HepG2 (cell line): ENCODE data around the gene PPP2R2D. TPM values are rescaled to one million over a fixed set of nuclear protein-coding genes. Genes with fewer than 3 reads are reported as not detected.

Experiments
- ATAC-seq: fragments of 200-7000 bp; cut with Tn5 transposase; 3 replicates; pipeline ENCODE4 v1.9.1; 2020; ENCODE audit warnings: mild to moderate bottlenecking, moderate library complexity
- BruUV-seq: library from RNA; stranded (reverse); fragments of 400-500 nt; replicated peaks from 2 replicates; lab custom pipeline; 2021; lab: Mats Ljungman, UMichigan
- CTCF ChIA-PET: fragments of 300-600 bp; formaldehyde crosslinking; extraction: SDS; loops from one replicate; lab custom pipeline; 2021; ENCODE audit warnings: low total read pairs, inconsistent platforms, low intra/inter-chr PET ratio; lab: Yijun Ruan, JAX
- POLR2A ChIA-PET: fragments of 350-600 bp; sonication (Branson Sonifier 250); formaldehyde crosslinking; loops from one replicate; lab custom pipeline; 2020; ENCODE audit warnings: antibody characterized with exemption, inconsistent platforms; lab: Yijun Ruan, JAX
- DNase-seq: peaks from one replicate; pipeline ENCODE4 v3.0.0-alpha.2; 2015; ENCODE audit warnings: low spot score
- FAIRE-seq: peaks from 3 replicates; lab custom pipeline; 2011; peaks lifted over from hg19 to GRCh38; lab: Jason Lieb, UNC
- H2AFZ ChIP-seq: one replicate; pipeline ENCODE4 v1.6.1; 2011; ENCODE audit warnings: low read length, inconsistent platforms
- H3K27ac ChIP-seq: fragments of 300-600 bp; 3 replicates; pipeline ENCODE4 v1.8.0; 2011; ENCODE audit warnings: mixed run types, mild to moderate bottlenecking, mixed read lengths, low read length, inconsistent platforms; ENCODE audit not compliant: insufficient read depth; ENCODE audit errors: extremely low read length
- H3K27me3 ChIP-seq, 2 experiments: fragments of 200-600 bp in 1 of 2; 2 replicates in 1 of 2; 3 replicates in 1 of 2; pipeline versions ENCODE4 v1.6.0 to v1.8.0; 2011; ENCODE audit warnings: low read length in 2 of 2, mild to moderate bottlenecking in 2 of 2, moderate library complexity in 2 of 2, inconsistent platforms in 1 of 2; ENCODE audit not compliant: insufficient read depth in 2 of 2, control insufficient read depth in 1 of 2
- H3K36me3 ChIP-seq, 2 experiments: fragments of 200-600 bp in 1 of 2; replicated peaks in 1 of 2; 2 replicates in 1 of 2; 3 replicates in 1 of 2; pipeline versions ENCODE4 v1.5.1 to v1.8.0; 2011; ENCODE audit warnings: low read length in 2 of 2, inconsistent platforms in 1 of 2; ENCODE audit not compliant: insufficient read depth in 2 of 2, control insufficient read depth in 1 of 2
- H3K4me1 ChIP-seq: 2 replicates; pipeline ENCODE4 v1.5.1; 2012; ENCODE audit warnings: low read length, inconsistent platforms; ENCODE audit not compliant: insufficient read depth
- H3K4me2 ChIP-seq: 2 replicates; pipeline ENCODE4 v1.6.0; 2011; ENCODE audit warnings: low read depth, low read length, inconsistent platforms
- H3K4me3 ChIP-seq, 3 experiments: fragments of 200-600 bp in 1 of 3; sonication (generic), shearing (Covaris generic) in 1 of 3; replicated peaks in 1 of 3; 2 replicates each; pipeline ENCODE4 v1.5.1; 2011 to 2016; ENCODE audit warnings: low read length in 3 of 3, inconsistent platforms in 2 of 3, low read depth in 2 of 3, mild to moderate bottlenecking in 2 of 3, control low read depth in 1 of 3, mixed read lengths in 1 of 3; ENCODE audit not compliant: insufficient read depth in 1 of 3
- H3K79me2 ChIP-seq: one replicate; pipeline ENCODE4 v1.6.1; 2011; ENCODE audit warnings: low read length, inconsistent platforms; ENCODE audit not compliant: insufficient read depth
- H3K9ac ChIP-seq: 2 replicates; pipeline ENCODE4 v1.6.0; 2011; ENCODE audit warnings: mild to moderate bottlenecking, low read depth, low read length, inconsistent platforms; ENCODE audit not compliant: insufficient read depth
- H3K9me3 ChIP-seq: 2 replicates; pipeline ENCODE4 v1.5.1; 2012; ENCODE audit warnings: mild to moderate bottlenecking, low read length
- H4K20me1 ChIP-seq: 2 replicates; pipeline ENCODE4 v1.6.0; 2011; ENCODE audit warnings: inconsistent platforms, mild to moderate bottlenecking, low read length, moderate library complexity; ENCODE audit not compliant: insufficient read depth
- ATF7-NPFF ChIP-seq: sonication (generic); formaldehyde crosslinking; IDR thresholded peaks from 2 replicates; pipeline ENCODE4 v1.8.1; 2023; ENCODE audit warnings: mild to moderate bottlenecking, low read depth, missing genetic modification reagents, moderate library complexity
- CBX1 ChIP-seq: IDR thresholded peaks from one replicate; pipeline ENCODE4 v1.6.1; 2016; ENCODE audit warnings: antibody characterized with exemption, low read depth
- GPN1 ChIP-seq: sonication (generic); formaldehyde crosslinking; IDR thresholded peaks from 2 replicates; pipeline ENCODE4 v1.5.1; 2020; ENCODE audit warnings: missing genetic modification reagents, borderline replicate concordance
- HIC2 ChIP-seq: sonication (generic); formaldehyde crosslinking; IDR thresholded peaks from 2 replicates; pipeline ENCODE4 v1.9.0; 2022; ENCODE audit warnings: low read depth, missing genetic modification reagents
- RAD51 ChIP-seq: fragments of 450-650 bp; IDR thresholded peaks from 2 replicates; pipeline ENCODE4 v1.6.1; 2016; ENCODE audit warnings: borderline replicate concordance
- RXRB ChIP-seq: IDR thresholded peaks from 2 replicates; pipeline ENCODE4 v1.6.1; 2016; ENCODE audit warnings: borderline replicate concordance, missing genetic modification reagents, missing compliant biosample characterization
- SIX1 ChIP-seq: sonication (generic); formaldehyde crosslinking; IDR thresholded peaks from 2 replicates; pipeline ENCODE4 v1.4.0; 2020; ENCODE audit warnings: missing genetic modification reagents, borderline replicate concordance
- TCF7L2 ChIP-seq: IDR thresholded peaks from 2 replicates; pipeline ENCODE4 v1.6.1; 2011; ENCODE audit warnings: mild to moderate bottlenecking, low read depth, low read length, moderate library complexity
- ZBTB1 ChIP-seq: sonication (generic); formaldehyde crosslinking; IDR thresholded peaks from 2 replicates; pipeline ENCODE4 v1.4.0; 2020; ENCODE audit warnings: missing genetic modification reagents, borderline replicate concordance
- ZBTB21 ChIP-seq: sonication (generic); formaldehyde crosslinking; IDR thresholded peaks from 2 replicates; pipeline ENCODE4 v1.4.0; 2020; ENCODE audit warnings: missing genetic modification reagents
- ZIK1 ChIP-seq: sonication (generic); formaldehyde crosslinking; IDR thresholded peaks from 2 replicates; pipeline ENCODE4 v1.5.0; 2020; ENCODE audit warnings: mild to moderate bottlenecking, low read depth, missing genetic modification reagents, borderline replicate concordance
- ZMYM4 ChIP-seq: sonication (generic); formaldehyde crosslinking; IDR thresholded peaks from 2 replicates; pipeline ENCODE4 v1.8.1; 2023; ENCODE audit warnings: mild to moderate bottlenecking, missing genetic modification reagents
- ZNF484 ChIP-seq: sonication (generic); formaldehyde crosslinking; IDR thresholded peaks from 2 replicates; pipeline ENCODE4 v1.5.1; 2020; ENCODE audit warnings: mild to moderate bottlenecking, low read depth, missing genetic modification reagents, borderline replicate concordance
- ZNF503 ChIP-seq: sonication (generic); formaldehyde crosslinking; IDR thresholded peaks from 2 replicates; pipeline ENCODE4 v1.4.0; 2020; ENCODE audit warnings: missing genetic modification reagents
- ZNF530 ChIP-seq: sonication (generic); formaldehyde crosslinking; IDR thresholded peaks from 2 replicates; pipeline ENCODE4 v1.5.0; 2020; ENCODE audit warnings: low read depth, mild to moderate bottlenecking, missing genetic modification reagents
- ZNF652 ChIP-seq: IDR thresholded peaks from 2 replicates; pipeline ENCODE4 v1.6.1; 2016; ENCODE audit warnings: low read depth, borderline replicate concordance
- ZNF704 ChIP-seq: sonication (generic); formaldehyde crosslinking; IDR thresholded peaks from 2 replicates; pipeline ENCODE4 v1.8.1; 2023; ENCODE audit warnings: mild to moderate bottlenecking, inconsistent platforms, moderate library complexity, missing genetic modification reagents, borderline replicate concordance
- ZNF800 ChIP-seq: sonication (generic); formaldehyde crosslinking; IDR thresholded peaks from 2 replicates; pipeline ENCODE4 v1.4.0; 2020; ENCODE audit warnings: missing genetic modification reagents
- ZSCAN9 ChIP-seq: IDR thresholded peaks from 2 replicates; pipeline ENCODE4 v1.6.1; 2016; ENCODE audit warnings: borderline replicate concordance
- WGBS: methylation state at CpG from one replicate; pipeline ENCODE4 v1.1.6; 2017; ENCODE audit warnings: low lambda C conversion rate; 5-methylcytosine and 5-hydroxymethylcytosine counted together
- in situ Hi-C: cut with HindIII; loops from 2 replicates; pipeline ENCODE4 v1.10.0; 2017; ENCODE audit warnings: low pct_unique_long_range_greater_than_20kb; ENCODE audit not compliant: extremely low pct_ligation_motif_present
- intact Hi-C: fragments of 100-400 bp; cut with micrococcal nuclease; formaldehyde crosslinking; loops from one replicate; pipeline ENCODE4 v1.10.0; 2022; ENCODE audit not compliant: unreplicated experiment
- polyA plus RNA-seq, 8 experiments: library from polyadenylated mRNA; depleted of rRNA in 3 of 8; stranded (reverse) in 7 of 8; unstranded in 1 of 8; fragments of >200 nt; fragmentation: Illumina TruSeq in 4 of 8; extraction: Trizol in 4 of 8; gene quantifications; 2 replicates each; pipeline versions ENCODE4 v1.2.1 to v1.2.3, GENCODE V29; 2011 to 2016; ENCODE audit warnings: low read depth in 4 of 8, missing spikeins in 1 of 8, mixed read lengths in 1 of 8; ENCODE audit not compliant: insufficient read depth in 1 of 8
- total RNA-seq, 5 experiments: library from RNA; depleted of rRNA; stranded (reverse); fragments of >200 nt; fragmentation: Illumina TruSeq; extraction: Trizol; gene quantifications; 2 replicates each; pipeline ENCODE4 v1.2.3, GENCODE V29; 2016; ENCODE audit warnings: low read depth in 1 of 5

PPP2R2D gene
- total and polyA plus RNA-seq, 2 of the 13 experiments (the other 11 are each of a cell fraction or from before 2014, with no cell fraction given): 32.7 to 33.2 TPM

GRCh38 chr10:131886237-131886636, 14.6 kb upstream of the PPP2R2D start (continued):
- TF ChIP-seq RXRB (CRISPR knock-in tag) (no peak), RAD51 (no peak), ZMYM4 (CRISPR knock-in tag) (no peak), ZSCAN9 (no peak), TCF7L2 (no peak), ZBTB21 (CRISPR knock-in tag) (no peak), ZNF800 (CRISPR knock-in tag) (no peak), CBX1 (no peak), ZNF503 (CRISPR knock-in tag) (no peak)

GRCh38 chr10:131888186-131888604, 12.6 kb upstream of the PPP2R2D start:
- no peak for ATAC-seq
- no peaks in the 10 kb centered on the region for H3K36me3 ChIP-seq
- peaks cover 46% of the 10 kb centered on the region for H3K4me1 ChIP-seq
- no peak for DNase-seq
- no peak overlapping the region for H3K9ac ChIP-seq
- CTCF ChIA-PET: no interaction called here
- intact Hi-C loops (no loop called here), in situ Hi-C loops (loop anchor here (25.0 kb wide), 1 partner anchor 1701 kb away; no protein-coding TSS in a partner anchor)
- H3K9me3 ChIP-seq: no peaks in the 10 kb centered on the region
- no peak overlapping the region for H3K4me2 ChIP-seq
- H2AFZ ChIP-seq: no peak overlapping the region
- H3K27ac ChIP-seq: no peak overlapping the region
- no peaks in the 10 kb centered on the region for H4K20me1 ChIP-seq
- H3K79me2 ChIP-seq: no peaks in the 10 kb centered on the region
- FAIRE-seq: no peak
- H3K27me3 ChIP-seq: peaks cover 3 to 12% of the 10 kb centered on the region in 2 experiments; a peak in 2 of 5 replicates
- BruUV-seq: no TSS peak
- H3K4me3 ChIP-seq: no peak overlapping the region
- WGBS: 44% methylated on average over 6 of the region's 6 CpGs
- POLR2A ChIA-PET: no interaction called here
- no peak for TF ChIP-seq ZIK1
- TF ChIP-seq SIX1 (CRISPR knock-in tag): no peak
- no peak for TF ChIP-seq ZNF704 (CRISPR knock-in tag)
- no peak for TF ChIP-seq HIC2 (CRISPR knock-in tag)
- TF ChIP-seq ZNF652 (CRISPR knock-in tag): no peak
- no peak for TF ChIP-seq ZBTB1
- TF ChIP-seq ZNF530 (CRISPR knock-in tag): no peak
- no peak for TF ChIP-seq GPN1 (CRISPR knock-in tag)
- TF ChIP-seq ATF7-NPFF (CRISPR knock-in tag): no peak
- no peak for TF ChIP-seq ZNF484 (CRISPR knock-in tag)
